Transverse colon (tissue), 4 donors: ENCODE measurements around the gene LIG4. TPM values are rescaled to one million over a fixed set of nuclear protein-coding genes. Genes with fewer than 3 reads are reported as not detected.

ENCODE experiments used
- DNase-seq: peaks from one replicate; pipeline ENCODE4 v3.0.0-alpha.2; 2019
- H3K27ac ChIP-seq, 4 donors: fragments of 200-600 bp; sonication (generic); 2 replicates each; pipeline ENCODE4 v1.5.1; 2016 to 2018; ENCODE audit warnings: inconsistent platforms in 4 of 4
- H3K27me3 ChIP-seq: fragments of 200-600 bp; sonication (generic); 2 replicates; pipeline ENCODE4 v1.5.1; 2017; ENCODE audit warnings: inconsistent platforms
- H3K36me3 ChIP-seq, 4 donors: fragments of 200-600 bp; sonication (generic); 2 replicates each; pipeline ENCODE4 v1.5.1; 2017 to 2019; ENCODE audit warnings: inconsistent platforms in 4 of 4
- H3K4me1 ChIP-seq, 4 donors: fragments of 200-600 bp; sonication (generic); 2 replicates each; pipeline ENCODE4 v1.5.1; 2017 to 2020; ENCODE audit warnings: inconsistent platforms in 4 of 4
- H3K4me3 ChIP-seq, 4 donors: fragments of 200-600 bp; sonication (generic); 1 replicate in 1 of 4; 2 replicates in 3 of 4; pipeline versions ENCODE4 v1.5.1 to v1.6.1; 2017 to 2019; ENCODE audit warnings: inconsistent platforms in 4 of 4
- H3K9me3 ChIP-seq, 2 donors: fragments of 200-600 bp; sonication (generic); 2 replicates each; pipeline ENCODE4 v1.5.1; 2017 to 2019; ENCODE audit warnings: inconsistent platforms in 2 of 2
- EP300 ChIP-seq: sonication (generic); formaldehyde crosslinking; IDR thresholded peaks from one replicate; pipeline ENCODE4 v1.6.1; 2017; ENCODE audit warnings: antibody characterized with exemption, low read depth
- POLR2A ChIP-seq: fragments of 450-650 bp; IDR thresholded peaks from one replicate; pipeline ENCODE4 v1.6.1; 2016; ENCODE audit warnings: antibody characterized with exemption, mild to moderate bottlenecking, moderate library complexity
- POLR2AphosphoS5 ChIP-seq, 3 donors: sonication (generic); formaldehyde crosslinking; IDR thresholded peaks; one replicate each; pipeline ENCODE4 v1.6.1; 2016; ENCODE audit warnings: antibody characterized with exemption in 3 of 3
- WGBS, 2 donors: methylation state at CpG; one replicate each; pipeline ENCODE4 v1.1.5; 2018; ENCODE audit warnings: low coverage in 1 of 2; 5-methylcytosine and 5-hydroxymethylcytosine counted together
- in situ Hi-C, 4 donors: fragments of 200-750 bp; cut with MboI; loops; one replicate each; pipeline versions ENCODE4 v1.15.0 to v1.15.1; 2017; ENCODE audit warnings: low sequenced_read_pairs in 3 of 4, low pct_ligation_motif_present in 1 of 4, low pct_unique_long_range_greater_than_20kb in 1 of 4
- intact Hi-C: fragments of 100-400 bp; cut with DNase I; formaldehyde crosslinking; loops from one replicate; pipeline ENCODE4 v1.15.1; 2023; ENCODE audit warnings: low total_unique reads
- total RNA-seq, 4 donors: library from RNA; depleted of rRNA; stranded (reverse); fragments of >200 nt; gene quantifications; one replicate each; pipeline ENCODE4 v1.1.0, GENCODE V29; 2016
- TF ChIP-seq, protein P1 (sequence below), 5 experiments: fragments of 200-600 bp in 3 of 5; fragments of 450-650 bp in 2 of 5; sonication (generic) in 3 of 5; IDR thresholded peaks; 1 replicate in 2 of 5; 2 replicates in 3 of 5; pipeline ENCODE4 v1.5.1; 2016 to 2017; ENCODE audit warnings: antibody characterized with exemption in 5 of 5, inconsistent platforms in 3 of 5, mild to moderate bottlenecking in 2 of 5, moderate library complexity in 1 of 5

The LIG4 gene
- total RNA-seq, 4 donors from 2014 or later, result 1.9 to 17.0 (median 6.0) TPM

DNA sequence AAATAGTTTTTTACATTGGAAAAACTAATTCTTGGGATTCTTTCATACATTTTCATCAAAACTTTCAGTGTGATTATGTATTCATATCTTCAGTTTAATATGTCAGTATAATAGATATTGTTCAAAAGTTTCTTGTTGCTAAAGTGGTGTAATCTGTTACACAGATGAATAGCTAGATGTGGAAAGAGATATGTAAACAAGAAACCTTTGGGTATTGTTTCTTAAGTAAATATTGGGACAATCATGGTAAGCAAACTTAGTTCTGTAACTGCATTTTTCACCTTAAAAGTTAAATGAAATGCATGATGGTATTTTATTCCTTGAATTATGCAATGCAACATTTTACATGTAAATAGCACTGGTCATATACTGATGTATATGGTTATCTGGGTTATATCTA, 15.0 kb upstream of the LIG4 start:
- H3K27ac ChIP-seq, result no peak overlapping the region
- TF ChIP-seq, protein P1, sequence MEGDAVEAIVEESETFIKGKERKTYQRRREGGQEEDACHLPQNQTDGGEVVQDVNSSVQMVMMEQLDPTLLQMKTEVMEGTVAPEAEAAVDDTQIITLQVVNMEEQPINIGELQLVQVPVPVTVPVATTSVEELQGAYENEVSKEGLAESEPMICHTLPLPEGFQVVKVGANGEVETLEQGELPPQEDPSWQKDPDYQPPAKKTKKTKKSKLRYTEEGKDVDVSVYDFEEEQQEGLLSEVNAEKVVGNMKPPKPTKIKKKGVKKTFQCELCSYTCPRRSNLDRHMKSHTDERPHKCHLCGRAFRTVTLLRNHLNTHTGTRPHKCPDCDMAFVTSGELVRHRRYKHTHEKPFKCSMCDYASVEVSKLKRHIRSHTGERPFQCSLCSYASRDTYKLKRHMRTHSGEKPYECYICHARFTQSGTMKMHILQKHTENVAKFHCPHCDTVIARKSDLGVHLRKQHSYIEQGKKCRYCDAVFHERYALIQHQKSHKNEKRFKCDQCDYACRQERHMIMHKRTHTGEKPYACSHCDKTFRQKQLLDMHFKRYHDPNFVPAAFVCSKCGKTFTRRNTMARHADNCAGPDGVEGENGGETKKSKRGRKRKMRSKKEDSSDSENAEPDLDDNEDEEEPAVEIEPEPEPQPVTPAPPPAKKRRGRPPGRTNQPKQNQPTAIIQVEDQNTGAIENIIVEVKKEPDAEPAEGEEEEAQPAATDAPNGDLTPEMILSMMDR (IDR thresholded peaks at IDR 0.05), result no peak
- no peak for TF ChIP-seq POLR2A
- TF ChIP-seq POLR2AphosphoS5 (IDR thresholded peaks at IDR 0.05), result no peak
- TF ChIP-seq EP300, result no peak
- DNase-seq, result no peak
- intact Hi-C loops, result no loop called here
- H3K27me3 ChIP-seq, result no peaks in the 10 kb centered on the region
- H3K4me1 ChIP-seq, result peaks cover 0 to 4% (median 0%) of the 10 kb centered on the region in 4 donors
- H3K36me3 ChIP-seq, result no peaks in the 10 kb centered on the region
- H3K9me3 ChIP-seq, result no peaks in the 10 kb centered on the region
- H3K4me3 ChIP-seq, result no peak overlapping the region
- in situ Hi-C loops, result no loop called here

DNA sequence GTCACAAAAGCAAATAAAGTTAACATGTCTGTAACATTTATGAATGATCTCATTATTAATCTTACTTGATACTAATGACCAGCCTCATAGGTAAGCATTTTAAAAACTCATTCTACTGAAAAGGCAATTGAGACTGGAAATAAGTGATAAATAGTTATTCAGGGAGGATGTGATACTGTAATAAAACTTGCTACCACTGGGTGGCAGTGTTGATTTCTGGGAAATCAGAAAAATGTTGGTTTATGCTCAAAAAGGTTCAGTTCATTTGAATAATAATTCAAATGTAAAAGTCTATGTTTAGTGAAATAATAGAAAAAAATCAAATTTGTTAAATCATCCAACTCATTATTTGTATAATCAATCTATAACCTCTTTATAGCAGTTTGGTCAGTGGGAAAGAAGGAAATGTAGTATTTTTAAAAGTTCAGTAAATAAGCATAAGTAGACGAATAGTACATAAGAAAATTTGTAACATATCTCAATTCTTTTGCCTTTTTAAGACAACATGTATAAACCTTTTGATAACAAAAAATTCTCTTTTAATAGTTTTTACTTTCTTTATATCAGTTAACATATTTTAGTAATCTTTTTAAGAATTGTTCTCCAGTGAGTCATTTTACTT, 12.4 kb upstream of the LIG4 start:
- no peak overlapping the region for H3K4me3 ChIP-seq
- intact Hi-C loops (loop anchor here (10.0 kb wide), 1 partner anchor 667 kb away; no protein-coding TSS in a partner anchor), in situ Hi-C loops (no loop called here)
- no peak for TF ChIP-seq EP300
- TF ChIP-seq, protein P1 (IDR thresholded peaks at IDR 0.05), result peak; percentile 57 to 84 (median 77)
- WGBS, 2 donors, result 77 to 91% methylated on average over 1 of the region's 1 CpG
- H3K9me3 ChIP-seq, result no peaks in the 10 kb centered on the region
- H3K27me3 ChIP-seq, result no peaks in the 10 kb centered on the region
- H3K27ac ChIP-seq, result no peak overlapping the region
- DNase-seq, result no peak
- peaks cover 0 to 16% (median 0%) of the 10 kb centered on the region in 4 donors for H3K4me1 ChIP-seq
- H3K36me3 ChIP-seq, result no peaks in the 10 kb centered on the region

DNA sequence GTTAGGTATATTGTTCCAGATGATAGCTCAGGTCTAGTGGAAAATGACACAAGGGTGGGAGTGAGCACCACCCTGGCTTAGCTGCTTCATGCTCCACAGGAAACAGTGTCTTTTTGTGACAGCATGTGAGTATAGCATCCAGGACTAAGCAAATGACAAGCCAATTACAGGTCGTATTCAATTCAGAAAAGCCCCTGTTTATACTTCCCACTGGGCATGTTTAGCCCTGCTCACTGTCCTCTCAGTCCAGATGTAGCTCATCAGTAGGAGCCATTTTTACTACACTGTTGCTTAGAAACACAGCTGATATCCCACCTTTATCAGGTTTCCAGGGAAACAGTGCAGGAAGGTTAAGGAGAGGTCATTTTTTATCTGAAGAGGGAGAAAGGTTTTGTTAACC, 10.8 kb upstream of the LIG4 start:
- no peak for DNase-seq
- H3K4me1 ChIP-seq, result peaks cover 0 to 17% (median 0%) of the 10 kb centered on the region in 4 donors
- intact Hi-C loops (loop anchor here (10.0 kb wide), 1 partner anchor 669 kb away; no protein-coding TSS in a partner anchor), in situ Hi-C loops (no loop called here)
- H3K27ac ChIP-seq, result no peak overlapping the region
- TF ChIP-seq EP300 (no peak), POLR2AphosphoS5 (IDR thresholded peaks at IDR 0.05) (no peak), POLR2A (no peak)
- TF ChIP-seq, protein P1 (IDR thresholded peaks at IDR 0.05), result no peak
- H3K9me3 ChIP-seq, result no peaks in the 10 kb centered on the region
- H3K36me3 ChIP-seq, result no peaks in the 10 kb centered on the region
- 7 to 17% methylated on average over 1 of the region's 1 CpG for WGBS, 2 donors
- no peak overlapping the region for H3K4me3 ChIP-seq
- H3K27me3 ChIP-seq, result no peaks in the 10 kb centered on the region

DNA sequence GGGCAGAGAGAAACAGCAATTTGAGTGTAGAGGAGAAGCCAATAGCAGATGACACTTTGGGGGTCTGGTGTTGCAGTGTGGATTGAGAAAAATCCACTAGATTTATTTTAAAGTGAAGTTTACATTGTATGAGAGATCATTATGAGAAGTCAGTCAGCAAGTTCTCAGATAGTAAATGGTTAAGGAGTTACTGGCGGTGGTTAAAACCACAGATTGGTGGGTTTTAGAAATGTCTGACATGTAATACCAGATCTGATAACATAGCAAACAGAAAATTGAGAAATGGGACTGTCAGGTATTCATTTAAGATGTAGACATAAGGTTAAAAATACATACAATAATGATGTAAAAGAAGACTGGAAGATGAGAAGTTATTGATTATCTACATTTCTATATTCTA, 10.1 kb upstream of the LIG4 start:
- peaks cover 0 to 24% (median 3%) of the 10 kb centered on the region in 4 donors for H3K4me1 ChIP-seq
- no peak overlapping the region for H3K27ac ChIP-seq
- intact Hi-C loops (loop anchor here (10.0 kb wide), 1 partner anchor 669 kb away; no protein-coding TSS in a partner anchor), in situ Hi-C loops (no loop called here)
- 58 to 64% methylated on average over 1 of the region's 1 CpG for WGBS, 2 donors
- DNase-seq, result no peak
- H3K36me3 ChIP-seq, result no peaks in the 10 kb centered on the region
- no peak for TF ChIP-seq POLR2A
- no peak for TF ChIP-seq POLR2AphosphoS5 (IDR thresholded peaks at IDR 0.05)
- TF ChIP-seq, protein P1 (IDR thresholded peaks at IDR 0.05), result no peak
- TF ChIP-seq EP300, result no peak
- no peaks in the 10 kb centered on the region for H3K27me3 ChIP-seq
- no peak overlapping the region for H3K4me3 ChIP-seq
- no peaks in the 10 kb centered on the region for H3K9me3 ChIP-seq
